Activated CD8-positive, alpha-beta T cell treated with anti-CD3 and anti-CD28 coated beads for 36 hours (primary cell): ENCODE measurements around the gene CAB39. TPM values are rescaled to one million over a fixed set of nuclear protein-coding genes. Genes with fewer than 3 reads are reported as not detected.

Experiments
- ATAC-seq: fragments of 200-7000 bp; cut with Tn5 transposase; one replicate; pipeline ENCODE4 v1.10.0; 2021; ENCODE audit warnings: mild to moderate bottlenecking, moderate library complexity
- CTCF ChIA-PET: fragments of 350-600 bp; sonication (Branson Sonifier 250); formaldehyde crosslinking; loops from one replicate; lab custom pipeline; 2021; ENCODE audit warnings: antibody characterized with exemption; lab: Charles Lee
- POLR2A ChIA-PET: fragments of 350-600 bp; sonication (Branson Sonifier 250); formaldehyde crosslinking; loops from one replicate; lab custom pipeline; 2021; ENCODE audit warnings: antibody characterized with exemption; lab: Charles Lee
- DNase-seq: peaks from one replicate; pipeline ENCODE4 v3.0.0-alpha.2; 2020
- H3K27ac Mint-ChIP-seq: one replicate; pipeline ENCODE4 v1.8.0; 2021; ENCODE audit warnings: mild to moderate bottlenecking, mixed read lengths
- H3K27me3 Mint-ChIP-seq: one replicate; pipeline ENCODE4 v1.8.0; 2021; ENCODE audit warnings: mixed read lengths
- H3K36me3 Mint-ChIP-seq: one replicate; pipeline ENCODE4 v1.8.0; 2021; ENCODE audit warnings: low read depth, mixed read lengths
- H3K4me1 Mint-ChIP-seq: one replicate; pipeline ENCODE4 v1.8.0; 2021; ENCODE audit warnings: low read depth, mixed read lengths
- H3K4me3 Mint-ChIP-seq: one replicate; pipeline ENCODE4 v1.8.0; 2021; ENCODE audit warnings: mild to moderate bottlenecking, moderate library complexity, mixed read lengths
- H3K9me3 Mint-ChIP-seq: one replicate; pipeline ENCODE4 v1.8.0; 2021; ENCODE audit warnings: mixed read lengths
- intact Hi-C: fragments of 100-400 bp; cut with micrococcal nuclease; formaldehyde crosslinking; loops from one replicate; pipeline ENCODE4 v1.10.0; 2022
- total RNA-seq, 2 experiments: library from RNA; stranded (reverse); gene quantifications; one replicate each; pipeline ENCODE4 v1.2.3, GENCODE V29; 2021
- TF ChIP-seq, protein P1 (sequence below): fragments of 200-600 bp; IDR thresholded peaks from one replicate; pipeline ENCODE4 v1.8.0; 2022; ENCODE audit warnings: antibody characterized with exemption, mild to moderate bottlenecking

CAB39 gene
- total RNA-seq, 2 experiments from 2014 or later: 119 to 120 TPM

DNA sequence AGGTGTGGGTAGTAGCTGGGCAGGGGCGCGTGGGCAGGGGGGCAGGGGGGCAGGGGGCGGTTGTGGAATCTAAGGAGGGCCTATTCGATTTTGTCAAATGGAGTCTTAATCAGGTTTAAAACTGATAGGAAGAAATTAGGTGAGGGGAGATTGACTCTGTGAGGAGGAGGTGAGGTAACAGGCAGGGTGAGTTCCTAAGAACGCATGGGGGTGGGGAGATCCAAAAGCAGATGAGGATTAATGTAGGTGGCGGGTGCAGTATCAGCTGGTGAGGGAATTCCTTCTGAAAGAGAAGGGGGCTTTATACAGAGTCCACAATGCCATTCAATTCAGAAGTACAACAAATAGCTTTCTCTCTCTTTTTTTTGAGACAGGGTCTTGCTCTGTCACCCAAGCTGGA, 72.7 kb downstream of the CAB39 start:
- Mint-ChIP-seq H3K9me3 (peaks cover 26% of the 10 kb centered on the region), H3K4me3 (no peak overlapping the region), H3K4me1 (peaks cover 68% of the 10 kb centered on the region), H3K36me3 (peaks cover 92% of the 10 kb centered on the region), H3K27me3 (no peaks in the 10 kb centered on the region), H3K27ac (peak overlapping the region; percentile 65)
- DNase-seq: no peak
- TF ChIP-seq, protein P1, sequence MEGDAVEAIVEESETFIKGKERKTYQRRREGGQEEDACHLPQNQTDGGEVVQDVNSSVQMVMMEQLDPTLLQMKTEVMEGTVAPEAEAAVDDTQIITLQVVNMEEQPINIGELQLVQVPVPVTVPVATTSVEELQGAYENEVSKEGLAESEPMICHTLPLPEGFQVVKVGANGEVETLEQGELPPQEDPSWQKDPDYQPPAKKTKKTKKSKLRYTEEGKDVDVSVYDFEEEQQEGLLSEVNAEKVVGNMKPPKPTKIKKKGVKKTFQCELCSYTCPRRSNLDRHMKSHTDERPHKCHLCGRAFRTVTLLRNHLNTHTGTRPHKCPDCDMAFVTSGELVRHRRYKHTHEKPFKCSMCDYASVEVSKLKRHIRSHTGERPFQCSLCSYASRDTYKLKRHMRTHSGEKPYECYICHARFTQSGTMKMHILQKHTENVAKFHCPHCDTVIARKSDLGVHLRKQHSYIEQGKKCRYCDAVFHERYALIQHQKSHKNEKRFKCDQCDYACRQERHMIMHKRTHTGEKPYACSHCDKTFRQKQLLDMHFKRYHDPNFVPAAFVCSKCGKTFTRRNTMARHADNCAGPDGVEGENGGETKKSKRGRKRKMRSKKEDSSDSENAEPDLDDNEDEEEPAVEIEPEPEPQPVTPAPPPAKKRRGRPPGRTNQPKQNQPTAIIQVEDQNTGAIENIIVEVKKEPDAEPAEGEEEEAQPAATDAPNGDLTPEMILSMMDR: no peak
- CTCF ChIA-PET: interaction anchor here (1.5 kb wide), 1 partner anchor 23 kb away, joined by 4 read pairs; no protein-coding TSS in a partner anchor
- ATAC-seq: no peak
- POLR2A ChIA-PET: interaction anchor here (1.5 kb wide), 2 partner anchors 8 to 34 kb away, joined by 3 read pairs; no protein-coding TSS in a partner anchor
- intact Hi-C loops: no loop called here

DNA sequence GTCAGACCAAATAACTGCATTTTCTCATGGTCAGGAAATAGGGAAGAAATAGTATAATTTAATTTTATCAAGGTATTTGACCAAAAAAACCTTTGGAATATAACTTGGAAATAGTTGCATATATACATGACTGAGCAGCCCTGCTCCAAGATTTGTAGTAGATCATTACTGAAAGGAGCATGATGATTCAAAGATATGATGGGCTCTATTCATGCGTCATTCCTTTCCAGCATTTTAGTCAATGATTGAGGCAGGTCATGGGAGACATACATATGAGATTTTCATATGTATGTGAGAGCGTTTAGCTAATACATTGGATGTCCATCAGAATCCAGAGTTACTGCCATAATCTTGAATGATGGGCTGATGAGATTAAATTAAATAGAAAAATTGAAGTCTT, 74.5 kb downstream of the CAB39 start:
- Mint-ChIP-seq H3K27ac (peak overlapping the region; percentile 35), H3K27me3 (no peaks in the 10 kb centered on the region), H3K4me3 (no peak overlapping the region), H3K36me3 (peaks cover 89% of the 10 kb centered on the region), H3K4me1 (peaks cover 62% of the 10 kb centered on the region), H3K9me3 (peaks cover 26% of the 10 kb centered on the region)
- TF ChIP-seq, protein P1: no peak
- no peak for ATAC-seq
- ChIA-PET POLR2A (interaction anchor here (1.3 to 1.4 kb wide), 2 partner anchors 9 to 23 kb away, joined by 3 to 4 read pairs; no protein-coding TSS in a partner anchor), CTCF (interaction anchor here (1.1 to 4.1 kb wide), 3 partner anchors 11 to 73 kb away, joined by 3 to 15 read pairs (median 3); no protein-coding TSS in a partner anchor)
- DNase-seq: no peak
- intact Hi-C loops: no loop called here

DNA sequence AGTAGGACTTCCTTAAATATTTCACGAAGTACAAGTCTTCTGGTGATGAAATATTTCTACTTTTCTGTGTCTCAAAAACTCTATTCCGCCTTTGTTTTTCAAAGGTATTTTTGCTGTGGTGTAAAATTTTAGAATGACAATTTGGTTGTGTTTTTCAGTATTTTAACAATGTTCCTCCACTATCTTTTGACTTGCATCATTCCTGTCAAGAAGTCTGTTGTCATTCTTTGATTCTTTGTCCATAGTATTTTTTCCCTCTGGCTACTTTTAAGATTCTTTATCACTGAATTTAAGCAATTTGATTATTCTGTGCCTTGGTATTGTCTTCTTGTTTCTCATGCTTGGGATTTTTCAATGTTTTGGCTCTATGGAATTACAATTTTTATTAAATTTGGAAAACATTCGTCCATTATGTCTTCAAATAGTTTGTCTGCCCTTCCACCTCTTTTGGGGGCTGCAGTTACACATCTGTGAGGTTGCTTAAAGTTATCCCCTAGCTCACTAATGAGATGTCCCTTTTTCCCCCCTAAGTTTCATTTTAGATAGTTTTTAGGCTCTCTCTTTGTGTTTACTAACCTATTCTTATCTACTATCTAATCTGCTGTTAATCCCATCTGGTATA, 76.0 kb downstream of the CAB39 start:
- H3K9me3 Mint-ChIP-seq: peaks cover 26% of the 10 kb centered on the region
- H3K27ac Mint-ChIP-seq: peak overlapping the region; percentile 70
- H3K4me1 Mint-ChIP-seq: peaks cover 69% of the 10 kb centered on the region
- DNase-seq: no peak
- ChIA-PET POLR2A (no interaction called here), CTCF (interaction anchor here (1.2 to 4.1 kb wide), 2 partner anchors 9 to 10 kb away, joined by 3 to 15 read pairs; no protein-coding TSS in a partner anchor)
- no peaks in the 10 kb centered on the region for H3K27me3 Mint-ChIP-seq
- intact Hi-C loops: no loop called here
- peaks cover 93% of the 10 kb centered on the region for H3K36me3 Mint-ChIP-seq
- TF ChIP-seq, protein P1: no peak
- H3K4me3 Mint-ChIP-seq: no peak overlapping the region
- ATAC-seq: no peak

DNA sequence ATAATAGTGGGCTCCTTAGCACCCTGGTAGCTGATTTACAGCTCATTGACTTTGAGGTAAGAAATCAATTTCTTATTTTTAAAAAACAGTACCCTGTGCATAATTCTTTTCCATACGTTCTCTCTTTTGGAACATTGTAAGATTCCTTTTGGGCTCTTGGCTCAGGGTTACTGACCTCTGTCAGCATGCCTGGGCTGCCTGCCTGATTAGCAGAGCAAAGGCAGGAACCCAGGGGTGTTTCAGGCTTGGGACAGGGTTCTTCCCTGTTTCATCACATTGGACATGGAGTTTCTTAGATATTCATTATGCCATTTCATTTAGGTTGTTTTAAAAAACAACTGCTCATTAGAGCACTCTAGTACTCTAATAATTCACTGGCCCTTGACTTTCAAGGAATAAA, 78.3 kb downstream of the CAB39 start:
- Mint-ChIP-seq H3K4me3 (no peak overlapping the region), H3K4me1 (peaks cover 65% of the 10 kb centered on the region), H3K27me3 (no peaks in the 10 kb centered on the region), H3K36me3 (peaks cover 89% of the 10 kb centered on the region), H3K9me3 (peaks cover 24% of the 10 kb centered on the region), H3K27ac (peak overlapping the region; percentile 39)
- intact Hi-C loops: loop anchor here (5.0 to 10.0 kb wide), 3 partner anchors 346 to 969 kb away; partner anchors contain the start of gene SP140L
- no peak for DNase-seq
- ChIA-PET CTCF (interaction anchor here (1.2 to 3.7 kb wide), 4 partner anchors 10 to 77 kb away, joined by 4 to 12 read pairs (median 4); no protein-coding TSS in a partner anchor), POLR2A (interaction anchor here (1.4 kb wide), 1 partner anchor 123 kb away, joined by 4 read pairs; no protein-coding TSS in a partner anchor)
- TF ChIP-seq, protein P1: no peak
- no peak for ATAC-seq
